OCI-LY7 (cell line): ENCODE measurements around the gene GPSM3. TPM values are rescaled to one million over a fixed set of nuclear protein-coding genes. Genes with fewer than 3 reads are reported as not detected.

Source experiments
- BruUV-seq: library from RNA; stranded (reverse); fragments of 400-500 nt; replicated peaks from 2 replicates; lab custom pipeline; 2021; lab: Mats Ljungman, UMichigan
- CTCF ChIA-PET: fragments of 300-600 bp; sonication (Branson Sonifier 250); formaldehyde crosslinking; loops from one replicate; lab custom pipeline; 2022; ENCODE audit warnings: antibody characterized with exemption; ENCODE audit not compliant: unreplicated experiment; lab: Charles Lee
- POLR2A ChIA-PET: fragments of 300-600 bp; sonication (Branson Sonifier 250); formaldehyde crosslinking; loops from one replicate; lab custom pipeline; 2022; ENCODE audit warnings: antibody characterized with exemption; lab: Charles Lee
- DNase-seq: peaks from one replicate; pipeline ENCODE4 v3.0.0-alpha.2; 2015; ENCODE audit warnings: low spot score
- H2AFZ ChIP-seq: fragments of 200-600 bp; sonication (generic), shearing (Covaris generic); 2 replicates; pipeline ENCODE4 v1.6.1; 2014; ENCODE audit warnings: mild to moderate bottlenecking, antibody characterized with exemption, low read length, moderate library complexity
- H3K27ac ChIP-seq: fragments of 200-600 bp; sonication (generic); 2 replicates; pipeline ENCODE4 v1.5.1; 2014; ENCODE audit warnings: mixed run types, low read depth, mild to moderate bottlenecking, moderate library complexity, low read length, inconsistent platforms; ENCODE audit not compliant: poor library complexity, severe bottlenecking
- H3K36me3 ChIP-seq: fragments of 200-600 bp; sonication (generic); 2 replicates; pipeline ENCODE4 v1.6.1; 2014; ENCODE audit warnings: mild to moderate bottlenecking, antibody characterized with exemption, low read length, moderate library complexity, mixed read lengths; ENCODE audit not compliant: insufficient read depth
- H3K4me1 ChIP-seq: fragments of 200-600 bp; sonication (generic); 2 replicates; pipeline ENCODE4 v1.5.1; 2014; ENCODE audit warnings: mild to moderate bottlenecking, low read length; ENCODE audit not compliant: insufficient read depth, poor library complexity, severe bottlenecking
- H3K4me2 ChIP-seq: fragments of 200-600 bp; sonication (generic); 2 replicates; pipeline ENCODE4 v1.6.1; 2014; ENCODE audit warnings: mild to moderate bottlenecking, low read length
- H3K4me3 ChIP-seq: fragments of 200-600 bp; sonication (generic); 2 replicates; pipeline ENCODE4 v1.5.1; 2014; ENCODE audit warnings: mild to moderate bottlenecking, low read depth, low read length; ENCODE audit not compliant: poor library complexity, severe bottlenecking
- H3K79me2 ChIP-seq: fragments of 200-600 bp; sonication (generic); 2 replicates; pipeline ENCODE4 v1.6.1; 2016; ENCODE audit warnings: low read depth, mild to moderate bottlenecking, low read length, moderate library complexity, mixed read lengths; ENCODE audit not compliant: insufficient read depth
- H3K9me2 ChIP-seq: fragments of 200-600 bp; sonication (generic); 2 replicates; pipeline ENCODE4 v1.6.1; 2016; ENCODE audit warnings: mild to moderate bottlenecking, low read length, mixed read lengths; ENCODE audit not compliant: insufficient read depth
- H3K9me3 ChIP-seq: fragments of 200-600 bp; sonication (generic); 2 replicates; pipeline ENCODE4 v1.6.1; 2014; ENCODE audit warnings: mild to moderate bottlenecking, mixed run types, low read length, mixed read lengths
- H4K20me1 ChIP-seq: fragments of 200-600 bp; sonication (generic); 2 replicates; pipeline ENCODE4 v1.6.1; 2014; ENCODE audit warnings: mild to moderate bottlenecking, antibody characterized with exemption, low read length, moderate library complexity, mixed read lengths; ENCODE audit not compliant: insufficient read depth
- CTCF ChIP-seq: fragments of 200-600 bp; sonication (generic); conservative IDR thresholded peaks from 2 replicates; pipeline ENCODE4 v1.5.1; 2014; ENCODE audit warnings: mild to moderate bottlenecking, antibody characterized with exemption, low read length, moderate library complexity, mixed read lengths
- EZH2phosphoT487 ChIP-seq: fragments of 200-600 bp; sonication (generic); IDR thresholded peaks from 2 replicates; pipeline ENCODE4 v1.6.1; 2018; ENCODE audit warnings: low read depth, borderline replicate concordance, mild to moderate bottlenecking, mixed run types, antibody characterized with exemption, low read length, moderate library complexity, mixed read lengths
- intact Hi-C: fragments of 100-400 bp; cut with micrococcal nuclease; formaldehyde crosslinking; loops from one replicate; pipeline ENCODE4 v1.10.0; 2022; ENCODE audit not compliant: unreplicated experiment
- total RNA-seq, 2 experiments: library from RNA; depleted of rRNA in 1 of 2; stranded (reverse); fragments of >200 nt in 1 of 2; shearing (Covaris generic) in 1 of 2; gene quantifications; 2 replicates each; pipeline ENCODE4 v1.2.3, GENCODE V29; 2014 to 2022

GPSM3 gene
- total RNA-seq, 2 experiments from 2014 or later: 94.4 to 100 TPM

- H2AFZ ChIP-seq: no peak overlapping the region; the same call in 1 of the 2 replicates
- CTCF ChIA-PET: no interaction called here
- peaks cover under 1% of the 10 kb centered on the region; the same call in 1 of the 2 replicates for H3K36me3 ChIP-seq
- H3K9me3 ChIP-seq: no peaks in the 10 kb centered on the region
- H3K27ac ChIP-seq: no peak overlapping the region
- BruUV-seq: no TSS peak
- no peak for DNase-seq
- POLR2A ChIA-PET: no interaction called here
- TF ChIP-seq CTCF: no peak
- no peak for TF ChIP-seq EZH2phosphoT487
- H3K9me2 ChIP-seq: no peaks in the 10 kb centered on the region
- peaks cover 44% of the 10 kb centered on the region for H3K4me1 ChIP-seq
- peaks cover 14% of the 10 kb centered on the region; the same call in 1 of the 2 replicates for H3K79me2 ChIP-seq
- intact Hi-C loops: no loop called here
- peak overlapping the region; percentile 87 for H3K4me3 ChIP-seq
- peak overlapping the region; percentile 96 for H3K4me2 ChIP-seq
- H4K20me1 ChIP-seq: no peaks in the 10 kb centered on the region
Measured at GRCh38 chr6:32175322-32175710, 17.1 kb downstream of the GPSM3 start.

- no peak overlapping the region for H3K4me3 ChIP-seq
- H3K9me2 ChIP-seq: no peaks in the 10 kb centered on the region
- no peaks in the 10 kb centered on the region for H4K20me1 ChIP-seq
- CTCF ChIA-PET: no interaction called here
- H3K36me3 ChIP-seq: peaks cover 10% of the 10 kb centered on the region
- POLR2A ChIA-PET: no interaction called here
- no peak overlapping the region for H3K27ac ChIP-seq
- no peak for DNase-seq
- H2AFZ ChIP-seq: no peak overlapping the region
- H3K9me3 ChIP-seq: no peaks in the 10 kb centered on the region
- peaks cover 14% of the 10 kb centered on the region; the same call in 1 of the 2 replicates for H3K79me2 ChIP-seq
- H3K4me1 ChIP-seq: peaks cover 37% of the 10 kb centered on the region
- BruUV-seq: no TSS peak
- intact Hi-C loops: no loop called here
- peak overlapping the region; percentile 96 for H3K4me2 ChIP-seq
- TF ChIP-seq EZH2phosphoT487: no peak
- no peak for TF ChIP-seq CTCF
Measured at GRCh38 chr6:32174416-32174815, 18.0 kb downstream of the GPSM3 start.

- no TSS peak for BruUV-seq
- H3K4me2 ChIP-seq: peak overlapping the region; percentile 96
- intact Hi-C loops: no loop called here
Measured at GRCh38 chr6:32173051-32173727, 19.3 kb downstream of the GPSM3 start.

More at GRCh38 chr6:32173051-32173727, 19.3 kb downstream of the GPSM3 start:
- Histone ChIP-seq H2AFZ (no peak overlapping the region), H3K4me3 (no peak overlapping the region), H3K27ac (no peak overlapping the region), H3K4me1 (peaks cover 36% of the 10 kb centered on the region), H3K79me2 (peaks cover 14% of the 10 kb centered on the region; the same call in 1 of the 2 replicates), H3K9me3 (no peaks in the 10 kb centered on the region), H3K9me2 (no peaks in the 10 kb centered on the region), H4K20me1 (no peaks in the 10 kb centered on the region), H3K36me3 (peaks cover 22% of the 10 kb centered on the region)
- no peak for DNase-seq
- CTCF ChIA-PET: no interaction called here
- no peak for TF ChIP-seq EZH2phosphoT487
- no peak for TF ChIP-seq CTCF
- POLR2A ChIA-PET: no interaction called here
